ENCODE measurements around the gene CORO7.

DNA sequence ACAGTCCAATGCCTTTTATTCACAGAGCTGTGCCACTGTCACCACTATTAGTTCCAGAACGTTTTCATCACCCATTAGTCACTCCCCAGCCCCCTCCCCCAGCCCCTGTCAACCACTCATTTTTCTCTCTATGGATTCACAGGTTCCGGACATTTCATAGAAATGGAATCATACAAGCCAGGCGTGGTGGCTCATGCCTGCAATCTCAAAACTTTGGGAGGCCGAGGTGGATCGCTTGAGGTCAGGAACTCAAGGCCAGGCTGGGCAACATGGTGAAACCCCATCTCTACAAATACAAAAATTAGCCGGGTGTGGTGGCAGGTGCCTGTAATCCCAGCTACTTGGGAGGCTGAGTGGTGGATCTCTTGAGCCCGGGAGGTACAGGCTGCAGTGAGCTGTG, 64.5 kb downstream of the CORO7 start:
- TF ChIP-seq SIN3A (IDR thresholded peaks at IDR 0.05; ENCODE audit: borderline replicate concordance, insufficient read depth, low read length) (no peak), POLR2AphosphoS5 (IDR thresholded peaks at IDR 0.05; ENCODE audit: low read depth, low read length) (no peak), TAF1 (IDR thresholded peaks at IDR 0.05; ENCODE audit: borderline replicate concordance, insufficient read depth, low read length) (no peak), FOXP2 (optimal IDR thresholded peaks at IDR 0.05; ENCODE audit: borderline replicate concordance, extremely low read depth, extremely low read length, insufficient read depth) (no peak)
- TF ChIP-seq, protein P1, sequence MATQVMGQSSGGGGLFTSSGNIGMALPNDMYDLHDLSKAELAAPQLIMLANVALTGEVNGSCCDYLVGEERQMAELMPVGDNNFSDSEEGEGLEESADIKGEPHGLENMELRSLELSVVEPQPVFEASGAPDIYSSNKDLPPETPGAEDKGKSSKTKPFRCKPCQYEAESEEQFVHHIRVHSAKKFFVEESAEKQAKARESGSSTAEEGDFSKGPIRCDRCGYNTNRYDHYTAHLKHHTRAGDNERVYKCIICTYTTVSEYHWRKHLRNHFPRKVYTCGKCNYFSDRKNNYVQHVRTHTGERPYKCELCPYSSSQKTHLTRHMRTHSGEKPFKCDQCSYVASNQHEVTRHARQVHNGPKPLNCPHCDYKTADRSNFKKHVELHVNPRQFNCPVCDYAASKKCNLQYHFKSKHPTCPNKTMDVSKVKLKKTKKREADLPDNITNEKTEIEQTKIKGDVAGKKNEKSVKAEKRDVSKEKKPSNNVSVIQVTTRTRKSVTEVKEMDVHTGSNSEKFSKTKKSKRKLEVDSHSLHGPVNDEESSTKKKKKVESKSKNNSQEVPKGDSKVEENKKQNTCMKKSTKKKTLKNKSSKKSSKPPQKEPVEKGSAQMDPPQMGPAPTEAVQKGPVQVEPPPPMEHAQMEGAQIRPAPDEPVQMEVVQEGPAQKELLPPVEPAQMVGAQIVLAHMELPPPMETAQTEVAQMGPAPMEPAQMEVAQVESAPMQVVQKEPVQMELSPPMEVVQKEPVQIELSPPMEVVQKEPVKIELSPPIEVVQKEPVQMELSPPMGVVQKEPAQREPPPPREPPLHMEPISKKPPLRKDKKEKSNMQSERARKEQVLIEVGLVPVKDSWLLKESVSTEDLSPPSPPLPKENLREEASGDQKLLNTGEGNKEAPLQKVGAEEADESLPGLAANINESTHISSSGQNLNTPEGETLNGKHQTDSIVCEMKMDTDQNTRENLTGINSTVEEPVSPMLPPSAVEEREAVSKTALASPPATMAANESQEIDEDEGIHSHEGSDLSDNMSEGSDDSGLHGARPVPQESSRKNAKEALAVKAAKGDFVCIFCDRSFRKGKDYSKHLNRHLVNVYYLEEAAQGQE (IDR thresholded peaks at IDR 0.05; ENCODE audit: insufficient read depth in 1 of 2, low read depth in 2 of 2, low read length in 2 of 2): no peak

Measured in PFSK-1 (cell line).